CMK (cell line): ENCODE measurements around the gene MRPL14.
A peak's percentile ranks its signal among the peaks of the same experiment; 100 is the strongest.

ENCODE experiments used
- DNase-seq: peaks from one replicate; pipeline ENCODE4 v3.0.0-alpha.2; 2010; ENCODE audit warnings: low read depth

MRPL14 gene

DNA sequence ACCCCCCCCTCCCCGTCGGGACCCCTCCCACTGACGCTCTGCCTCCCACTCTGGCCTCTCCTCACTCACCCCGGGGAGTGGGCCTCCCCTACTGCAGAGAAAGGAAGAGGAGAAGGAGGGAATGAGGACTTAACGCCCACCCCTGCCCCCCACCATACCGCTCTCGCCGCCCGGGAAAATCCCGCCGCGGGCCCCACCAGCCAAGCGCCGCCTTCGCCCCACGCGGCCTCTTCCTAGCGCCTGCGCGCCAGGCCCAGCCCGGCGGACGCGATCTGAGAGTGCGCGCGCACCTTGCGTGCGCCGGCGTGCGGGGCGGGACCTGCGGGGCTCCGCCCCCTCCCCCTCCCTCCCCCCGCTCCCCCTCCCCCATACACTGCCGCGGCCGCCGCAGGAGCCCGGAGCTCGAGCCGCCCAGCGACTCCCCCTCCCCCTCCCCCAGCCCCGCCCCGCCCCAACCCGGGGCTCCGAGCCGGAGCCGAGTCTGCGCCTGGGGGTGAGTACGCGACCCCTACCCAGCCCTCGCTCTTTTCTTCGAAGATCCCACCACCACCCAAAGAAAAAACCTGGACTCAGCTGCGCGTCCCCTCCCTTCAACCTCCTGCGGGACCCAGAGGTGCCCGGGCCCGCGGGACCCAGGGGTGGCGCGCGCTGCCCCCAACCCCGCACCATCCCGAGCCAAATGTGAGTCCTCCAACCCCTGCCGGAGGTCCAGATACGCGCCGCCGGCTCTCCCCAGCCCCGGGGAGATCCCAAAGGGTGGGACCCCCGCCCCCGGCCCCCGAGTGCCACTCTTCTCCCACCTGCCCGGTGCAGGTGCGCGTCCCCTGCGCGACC is at the start of gene MRPL14, which contains the start of gene TMEM63B:
TSS of gene MRPL14 (minus strand) at position 267 of the 834 bp plus-strand sequence. CDS start 10,841 bp downstream, outside the sequence.
TSS of gene TMEM63B (plus strand) at position 369 of the 834 bp plus-strand sequence. CDS start 7,031 bp downstream, outside the sequence.
- peak; percentile 81 for DNase-seq

DNA sequence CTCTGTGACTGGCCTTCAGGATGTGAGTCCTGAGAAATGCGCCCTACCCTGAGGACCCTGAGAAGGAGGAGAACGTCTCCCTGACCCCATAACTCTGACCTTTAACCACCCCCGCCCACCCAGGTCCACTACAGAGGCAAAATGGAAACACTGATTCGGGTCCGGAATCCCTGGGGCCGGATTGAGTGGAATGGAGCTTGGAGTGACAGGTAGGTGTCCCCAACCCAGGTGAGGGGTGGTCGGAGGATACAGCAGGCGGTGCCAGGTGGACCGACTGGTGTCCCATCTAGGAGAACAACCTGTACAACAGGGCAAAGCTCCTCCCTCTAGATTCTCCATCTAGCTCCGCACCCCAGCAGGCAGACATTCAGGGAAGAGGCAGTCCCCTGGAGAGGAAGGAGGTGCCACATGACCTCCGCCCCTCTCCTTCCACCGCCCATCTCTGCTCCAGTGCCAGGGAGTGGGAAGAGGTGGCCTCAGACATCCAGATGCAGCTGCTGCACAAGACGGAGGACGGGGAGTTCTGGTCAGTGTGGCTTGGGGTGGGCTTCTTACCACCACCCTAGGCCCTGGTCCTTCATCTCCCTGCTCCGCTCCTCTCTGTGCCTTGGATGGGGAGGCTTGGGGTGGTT is 49.0 kb upstream of the MRPL14 start:
- no peak for DNase-seq

DNA sequence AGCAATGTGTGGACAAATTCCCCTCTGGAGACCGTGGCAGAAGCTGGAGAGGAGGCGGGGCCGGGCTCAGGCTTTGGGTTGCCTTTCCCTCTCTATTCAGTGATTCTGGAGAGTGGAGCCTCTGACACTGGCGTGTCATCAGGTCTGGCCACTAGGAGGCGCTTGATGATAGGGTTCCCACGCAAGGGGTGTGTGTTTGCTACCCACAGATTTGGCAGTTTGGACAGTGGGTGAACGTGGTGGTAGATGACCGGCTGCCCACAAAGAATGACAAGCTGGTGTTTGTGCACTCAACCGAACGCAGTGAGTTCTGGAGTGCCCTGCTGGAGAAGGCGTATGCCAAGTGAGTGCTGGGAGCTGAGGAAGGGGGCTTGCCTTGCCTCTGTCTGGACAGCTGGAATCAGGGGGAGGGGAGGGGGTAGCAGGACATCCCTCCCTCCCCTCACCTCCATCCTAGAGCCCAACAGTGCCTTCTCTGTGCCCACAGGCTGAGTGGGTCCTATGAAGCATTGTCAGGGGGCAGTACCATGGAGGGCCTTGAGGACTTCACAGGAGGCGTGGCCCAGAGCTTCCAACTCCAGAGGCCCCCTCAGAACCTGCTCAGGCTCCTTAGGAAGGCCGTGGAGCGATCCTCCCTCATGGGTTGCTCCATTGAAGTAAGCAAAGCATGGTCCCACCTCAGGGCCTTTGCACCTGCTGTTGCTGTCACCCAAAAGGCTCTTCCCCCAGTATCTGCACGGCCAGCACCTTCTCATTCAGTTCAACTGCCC is 45.7 kb upstream of the MRPL14 start:
- peak; percentile 79 for DNase-seq

DNA sequence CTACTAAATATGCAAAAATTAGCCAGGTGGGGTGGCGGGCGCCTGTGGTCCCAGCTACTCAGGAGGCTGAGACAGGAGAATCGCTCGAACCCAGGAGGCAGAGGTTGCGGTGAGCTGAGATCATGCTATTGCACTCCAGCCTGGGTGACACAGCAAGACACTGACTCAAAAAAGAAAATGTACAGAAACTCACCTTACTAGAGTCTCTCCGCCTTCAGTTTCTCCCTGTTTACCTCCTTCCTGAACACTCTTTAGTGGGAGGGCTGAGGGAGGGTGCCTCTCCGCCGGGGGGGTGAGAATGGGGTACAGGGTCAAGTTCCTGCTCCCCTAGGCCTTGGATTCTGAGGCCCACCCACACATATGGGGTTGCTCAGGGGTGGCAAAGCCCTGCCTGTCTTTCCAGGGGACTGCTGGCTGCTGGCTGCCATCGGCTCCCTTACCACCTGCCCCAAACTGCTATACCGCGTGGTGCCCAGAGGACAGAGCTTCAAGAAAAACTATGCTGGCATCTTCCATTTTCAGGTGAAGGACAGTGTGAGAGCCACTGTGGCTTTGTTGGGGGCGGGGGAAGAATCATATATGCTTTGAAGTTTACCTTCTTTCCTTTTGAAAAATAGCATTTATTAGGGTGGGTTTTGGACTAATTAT is 44.8 kb upstream of the MRPL14 start:
- DNase-seq = no peak

DNA sequence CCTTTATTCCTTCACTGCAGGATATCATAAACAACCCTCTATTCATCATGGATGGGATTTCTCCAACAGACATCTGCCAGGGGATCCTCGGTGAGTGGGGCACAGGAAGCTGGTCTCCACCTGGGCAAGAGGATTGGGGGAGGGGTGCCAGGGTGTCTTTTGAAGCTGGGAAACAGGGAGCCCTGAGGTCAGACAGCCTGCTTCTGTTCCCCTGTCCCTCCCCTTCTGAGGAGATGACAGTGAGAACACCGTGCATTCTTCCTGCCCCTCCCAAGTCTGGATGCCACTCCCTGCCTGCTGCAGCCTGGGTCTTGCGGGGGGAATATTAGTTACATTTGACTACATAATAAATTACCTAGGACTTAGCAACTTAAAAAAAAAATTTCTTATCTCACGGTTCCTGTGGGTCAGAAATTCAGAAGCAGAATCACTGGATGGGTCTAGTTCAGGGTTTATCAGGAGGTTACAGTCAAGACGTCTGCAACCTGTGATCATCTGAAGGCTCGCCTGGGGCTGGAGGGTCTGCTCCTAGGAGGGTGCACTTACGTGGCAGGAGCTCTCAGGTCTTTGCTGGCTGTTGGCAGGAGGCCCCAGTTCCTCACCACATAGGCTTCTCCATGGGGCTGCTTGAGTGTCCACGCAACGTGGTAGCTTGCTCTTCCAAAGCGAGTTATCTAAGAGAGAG is 42.8 kb upstream of the MRPL14 start:
- DNase-seq = no peak

DNA sequence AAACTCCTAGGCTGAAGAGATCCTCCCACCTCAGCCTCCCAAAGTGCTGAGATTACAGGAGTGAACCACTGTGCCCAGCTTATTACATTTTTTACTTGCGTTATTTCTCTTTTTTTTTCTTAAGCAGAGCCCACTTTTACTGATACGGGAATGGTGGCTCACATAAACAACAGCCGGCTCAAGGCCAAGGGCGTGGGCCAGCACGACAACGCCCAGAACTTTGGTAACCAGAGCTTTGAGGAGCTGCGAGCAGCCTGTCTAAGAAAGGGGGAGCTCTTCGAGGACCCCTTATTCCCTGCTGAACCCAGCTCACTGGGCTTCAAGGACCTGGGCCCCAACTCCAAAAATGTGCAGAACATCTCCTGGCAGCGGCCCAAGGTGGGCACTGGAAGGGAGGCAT is 41.9 kb upstream of the MRPL14 start:
- no peak for DNase-seq

DNA sequence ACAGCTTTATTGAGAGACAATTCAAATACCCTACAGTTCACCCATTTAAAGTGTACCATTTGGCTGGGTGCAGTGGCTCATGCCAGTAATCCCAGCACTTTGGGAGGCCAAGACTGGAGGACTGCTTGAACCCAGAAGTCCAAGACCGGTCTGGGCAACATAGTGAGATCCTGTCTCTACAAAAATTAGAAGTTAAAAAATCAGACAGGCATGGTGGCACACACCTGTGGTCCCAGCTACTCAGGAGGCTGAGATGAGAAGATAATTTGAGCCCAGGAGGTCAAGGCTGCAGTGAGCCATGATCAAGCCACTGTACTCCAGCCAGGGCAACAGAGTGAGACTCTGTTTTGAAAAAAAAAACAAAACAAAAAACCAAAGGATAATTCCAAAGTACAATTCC is 40.3 kb upstream of the MRPL14 start:
- no peak for DNase-seq

DNA sequence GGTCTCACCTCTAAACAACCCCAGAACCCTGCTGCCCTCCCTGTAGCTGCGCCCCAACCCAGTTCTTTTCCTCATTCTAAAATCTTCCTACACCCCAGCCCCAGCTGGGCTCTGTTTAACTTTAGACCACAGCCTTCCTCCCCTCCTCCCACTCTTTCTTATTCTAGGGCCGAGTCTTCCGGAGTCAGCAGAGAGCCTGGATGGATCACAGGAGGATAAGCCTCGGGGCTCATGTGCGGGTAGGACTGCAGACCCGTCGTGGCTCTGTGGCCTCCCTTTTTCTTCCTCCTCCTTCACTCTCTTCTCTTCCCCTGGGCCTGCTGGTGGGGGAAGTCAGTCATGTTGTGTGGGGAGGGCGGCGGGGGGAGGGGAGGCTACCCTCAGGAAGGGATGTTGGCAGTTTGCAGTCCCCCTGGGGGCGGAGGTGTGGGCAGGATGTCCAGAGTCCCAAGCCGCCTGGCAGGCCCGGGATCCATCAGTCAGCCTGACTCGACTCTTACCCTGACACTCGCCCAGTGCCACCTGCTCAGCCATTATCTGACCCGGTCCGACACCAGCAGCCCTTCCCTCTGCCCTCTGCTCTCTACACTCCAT is 39.4 kb upstream of the MRPL14 start:
- DNase-seq = peak; percentile 79

DNA sequence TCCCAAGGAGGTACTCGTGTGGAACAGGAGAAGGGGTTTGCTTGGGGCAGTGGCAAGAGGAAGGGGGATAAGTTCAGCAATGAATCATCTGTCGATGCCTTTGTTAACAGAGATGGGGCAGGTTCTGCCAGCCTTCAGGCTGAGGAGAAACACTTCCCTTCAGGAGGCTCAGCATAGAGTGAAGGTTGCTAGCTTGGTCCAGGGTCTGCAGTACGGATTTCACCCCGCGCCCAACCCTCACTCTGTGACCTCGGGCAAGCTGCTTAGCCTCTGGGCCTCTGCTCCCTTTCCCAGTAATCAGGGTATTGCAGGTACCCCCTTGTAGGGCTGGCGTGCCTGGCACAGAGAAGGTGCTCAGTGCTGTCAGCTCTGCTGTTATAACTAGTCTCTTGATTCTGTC is 38.9 kb upstream of the MRPL14 start:
- DNase-seq = no peak

DNA sequence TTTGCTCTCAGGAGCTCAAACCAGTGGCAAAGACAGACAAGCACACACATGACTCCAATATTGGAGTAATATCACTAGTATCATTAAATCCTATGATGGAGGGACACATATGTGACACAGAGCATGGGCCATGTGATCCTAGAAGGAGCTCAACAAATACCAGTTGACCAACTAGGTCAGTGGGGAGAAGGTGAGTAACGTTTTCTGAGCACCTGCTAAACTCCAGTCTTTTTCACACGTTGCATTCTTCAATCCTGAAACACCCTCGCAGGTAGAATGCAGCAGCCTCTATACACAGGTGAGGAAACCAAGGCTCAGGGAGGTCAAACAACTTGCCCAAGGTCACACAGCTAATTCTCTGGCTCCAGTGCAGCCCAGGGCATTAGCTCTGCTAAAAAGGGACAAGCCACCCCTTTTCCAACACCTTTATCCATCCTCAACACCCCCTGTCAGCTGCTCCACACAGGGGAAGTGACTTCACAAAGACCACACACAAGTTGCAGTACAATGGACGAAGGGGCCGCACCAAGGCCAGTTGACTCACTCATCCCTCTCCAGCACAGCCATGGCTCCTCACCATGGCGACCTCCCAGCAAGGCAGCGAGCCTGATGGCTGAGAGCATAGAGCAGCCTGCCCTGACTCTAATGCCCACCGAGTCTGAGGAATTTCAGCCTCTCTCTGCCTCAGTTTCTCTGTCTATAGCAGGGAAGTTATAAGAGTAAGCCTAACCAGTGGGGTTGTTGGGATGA is 35.8 kb upstream of the MRPL14 start:
- DNase-seq = no peak

DNA sequence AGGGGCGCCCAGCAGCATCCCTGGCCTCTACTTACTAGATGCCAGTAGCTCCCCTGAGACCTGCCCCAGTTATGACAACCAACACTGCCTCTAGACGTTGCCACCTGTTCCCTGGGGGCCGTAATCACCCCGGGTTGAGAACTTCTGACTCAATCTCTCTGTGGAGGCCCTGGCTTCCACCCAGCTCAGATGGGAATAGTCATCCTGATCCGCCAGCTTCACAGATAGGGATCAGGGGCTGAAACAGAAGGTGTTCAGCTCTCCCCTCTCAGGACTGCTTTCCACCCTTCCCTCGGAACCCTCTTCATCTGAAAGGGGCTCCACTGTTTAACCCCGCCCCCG is 34.7 kb upstream of the MRPL14 start:
- no peak for DNase-seq

DNA sequence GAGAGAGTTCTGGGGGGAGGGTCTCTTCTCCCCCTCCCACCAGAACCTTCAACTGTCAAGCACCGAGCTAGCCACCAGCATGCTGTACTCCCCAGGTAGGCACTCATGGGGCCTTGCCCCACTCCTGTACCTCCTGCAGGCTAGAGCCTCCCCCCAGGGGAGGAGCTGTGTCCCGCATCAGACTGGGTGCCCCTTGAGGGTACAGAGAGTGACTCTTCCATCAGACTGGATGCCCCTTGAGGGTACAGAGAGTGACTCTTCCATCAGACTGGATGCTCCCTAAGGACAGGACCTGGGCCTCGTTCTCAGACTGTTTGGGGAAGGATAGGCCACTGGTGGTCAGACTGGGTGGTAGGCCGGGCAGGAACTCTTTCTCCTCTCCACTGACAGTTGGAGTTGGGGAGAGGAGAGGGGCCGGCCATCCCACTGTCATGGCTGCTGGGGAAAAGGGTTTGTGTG is 31.5 kb upstream of the MRPL14 start, which contains the start of gene CAPN11:
TSS of gene CAPN11 (plus strand) at position 51 of the 459 bp plus-strand sequence. CDS start at position 80, 29 bp downstream.
- DNase-seq = no peak

DNA sequence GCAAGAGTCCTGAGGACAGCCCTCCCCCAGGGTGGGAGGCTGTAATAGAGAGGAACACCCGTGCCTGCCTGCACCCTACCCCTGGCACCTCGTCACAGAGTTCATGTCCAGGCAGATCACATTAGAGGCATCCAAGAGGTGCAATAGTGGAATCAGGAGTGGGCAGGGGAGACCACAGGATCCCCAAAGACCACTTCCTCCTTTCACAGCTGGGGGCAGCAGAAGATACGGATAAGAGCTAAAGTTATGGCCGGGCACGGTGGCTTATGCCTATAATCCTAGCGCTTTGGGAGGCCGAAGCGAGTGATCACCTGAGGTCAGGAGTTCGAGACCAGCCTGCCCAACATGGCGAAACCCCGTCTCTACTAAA is 29.9 kb upstream of the MRPL14 start:
- no peak for DNase-seq

DNA sequence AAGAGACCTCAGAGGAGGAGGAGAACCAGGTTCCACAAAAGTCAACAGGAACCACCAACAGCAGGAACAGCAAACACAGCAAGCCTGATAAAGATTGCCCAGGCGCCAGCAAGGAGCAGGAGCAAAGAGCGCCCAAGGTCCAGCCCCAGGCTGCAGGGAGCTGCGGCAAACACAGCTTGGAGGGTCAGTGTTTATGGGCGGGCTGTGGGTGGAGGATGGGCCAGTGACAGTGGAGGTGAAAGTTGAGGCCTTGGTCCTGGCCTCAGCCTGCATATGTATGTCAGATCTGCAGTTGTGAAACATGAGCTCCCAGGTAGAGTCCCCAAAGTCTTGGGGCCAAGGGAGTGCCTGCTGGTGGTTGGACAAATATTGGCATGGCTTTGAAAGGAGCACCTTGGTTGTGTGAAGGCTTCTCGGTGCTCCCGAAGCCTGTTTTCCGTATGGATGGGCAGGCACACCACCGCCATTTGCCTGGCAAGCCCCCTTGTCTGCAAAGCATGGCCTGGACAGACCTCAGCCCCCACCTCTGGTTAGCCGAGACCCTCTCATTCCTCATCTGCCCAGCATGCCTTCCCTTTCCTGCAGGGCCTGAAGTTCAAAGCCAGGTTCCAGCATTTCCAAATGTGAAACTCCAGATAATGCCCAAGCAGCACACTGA is 29.4 kb upstream of the MRPL14 start:
- no peak for DNase-seq

DNA sequence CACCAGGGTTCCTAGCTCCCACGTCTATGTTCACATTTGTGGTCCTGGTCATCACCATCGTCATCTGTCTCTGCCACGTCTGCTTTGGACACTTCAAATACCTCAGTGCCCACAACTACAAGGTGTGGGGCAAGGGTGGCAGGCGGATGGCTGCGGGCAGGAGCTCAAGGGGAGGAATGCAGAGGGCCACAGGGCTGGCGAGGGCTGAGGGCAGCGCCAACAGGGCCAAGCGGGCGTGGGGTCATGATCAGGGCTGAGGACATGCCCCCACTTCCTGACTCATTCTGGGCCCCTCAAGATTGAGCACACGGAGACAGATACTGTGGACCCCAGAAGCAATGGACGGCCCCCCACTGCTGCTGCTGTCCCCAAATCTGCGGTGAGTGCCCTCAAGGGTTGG is 26.8 kb upstream of the MRPL14 start:
- DNase-seq = no peak

DNA sequence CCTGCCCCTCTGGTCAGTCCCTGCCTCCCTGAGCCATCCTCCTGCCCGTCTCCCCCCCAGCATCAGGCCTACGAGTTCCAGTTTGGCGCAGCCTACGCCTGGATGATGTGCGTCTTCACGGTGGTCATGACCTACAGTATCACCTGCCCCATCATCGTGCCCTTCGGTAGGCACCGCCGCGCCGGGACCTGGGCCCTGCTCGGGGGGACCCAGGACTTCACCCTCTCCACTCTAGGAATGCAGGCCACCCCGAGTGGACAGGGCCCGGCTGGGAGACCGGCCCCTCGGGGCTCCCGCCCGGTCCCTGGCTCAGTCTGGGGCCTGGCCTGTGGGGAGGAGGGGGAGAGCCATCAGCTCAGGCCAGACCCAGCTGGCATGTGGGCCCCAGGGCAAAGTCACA is 25.3 kb upstream of the MRPL14 start:
- no peak for DNase-seq

DNA sequence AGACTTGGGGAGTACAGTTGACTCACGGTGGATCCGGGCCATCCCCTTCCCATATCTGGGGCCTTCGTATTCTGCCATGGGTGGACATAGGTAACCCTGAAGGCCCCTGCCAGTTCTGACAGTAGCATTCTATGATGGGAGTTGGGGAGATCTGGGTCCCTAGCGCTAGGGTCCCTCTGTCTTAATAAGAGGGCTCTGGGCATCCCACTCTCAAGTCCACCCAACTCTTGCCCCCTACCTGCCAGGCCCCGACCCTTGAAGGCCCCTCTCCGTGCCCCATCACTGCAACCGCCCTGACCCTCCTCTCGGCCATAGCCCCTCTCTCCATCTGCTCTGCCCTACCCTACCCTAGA is 24.8 kb upstream of the MRPL14 start:
- no peak for DNase-seq

DNA sequence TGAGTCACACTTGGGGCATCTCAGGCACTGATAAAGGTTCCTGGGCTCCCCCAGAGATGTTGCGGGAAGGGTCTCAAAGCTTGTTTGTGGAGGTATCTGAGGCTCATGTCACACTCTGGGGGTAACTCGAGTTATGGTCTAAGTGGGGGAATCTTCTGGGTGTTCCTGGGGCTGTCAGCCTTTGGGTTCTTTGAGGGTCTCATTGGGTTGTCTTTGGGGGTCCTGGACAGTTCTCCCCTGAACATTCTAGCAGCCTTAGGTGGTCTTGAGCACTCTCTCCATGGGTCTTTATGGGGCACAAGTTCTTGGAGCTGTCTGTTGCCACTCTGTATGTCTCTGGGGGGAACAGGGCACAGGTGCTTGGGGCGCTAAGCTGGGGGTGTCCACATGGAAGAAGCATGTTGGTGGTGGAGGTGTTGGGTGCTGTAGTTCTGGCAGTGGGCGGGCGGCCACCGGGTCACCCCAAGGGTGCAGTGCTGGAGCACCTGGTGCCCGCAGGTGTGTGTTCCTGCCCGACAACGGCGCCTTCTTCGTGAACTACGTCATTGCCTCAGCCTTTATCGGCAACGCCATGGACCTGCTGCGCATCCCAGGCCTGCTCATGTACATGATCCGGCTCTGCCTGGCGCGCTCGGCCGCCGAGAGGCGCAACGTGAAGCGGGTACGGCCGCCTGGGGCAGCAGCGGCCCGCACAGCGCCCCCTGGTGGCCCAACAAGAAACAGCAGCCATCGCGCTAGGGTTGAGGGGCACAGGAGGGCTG is 24.3 kb upstream of the MRPL14 start:
- no peak for DNase-seq

DNA sequence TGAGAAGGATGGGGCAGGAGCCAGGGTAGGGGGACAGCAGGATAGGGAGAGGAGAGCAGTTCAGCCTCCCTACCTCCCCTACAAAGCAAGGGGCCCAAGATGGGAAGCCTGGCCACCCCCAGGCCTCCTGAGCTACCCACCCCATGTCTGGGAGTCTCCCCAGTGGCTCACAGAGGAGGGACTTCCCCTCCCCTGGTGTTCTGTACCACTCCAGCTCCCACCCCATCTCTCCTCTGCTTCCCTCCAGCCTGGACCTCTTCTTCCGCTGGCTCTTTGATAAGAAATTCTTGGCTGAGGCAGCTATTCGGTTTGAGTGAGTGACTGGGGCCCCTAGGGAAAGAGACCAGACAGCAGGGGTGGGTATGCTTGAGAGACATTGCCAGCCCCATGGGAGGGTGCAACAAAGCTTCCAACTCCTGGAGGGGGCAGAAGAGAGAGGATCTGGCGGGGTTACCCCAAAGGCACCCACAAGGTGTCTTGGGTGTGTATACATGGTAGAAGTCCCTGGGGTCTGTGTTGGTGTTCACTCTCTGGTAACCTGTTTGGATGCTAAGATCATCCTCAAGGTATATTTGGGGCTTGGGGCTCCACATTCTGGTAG is 23.2 kb upstream of the MRPL14 start:
- DNase-seq = no peak
